Gastroesophageal sphincter (tissue), 3 donors: ENCODE results near the gene MBNL1.

Experiments
- CTCF ChIP-seq, 4 experiments: fragments of 200-600 bp in 2 of 4; fragments of 450-650 bp in 2 of 4; sonication (generic) in 1 of 4; IDR thresholded peaks; one replicate each; pipeline ENCODE4 v1.5.1; 2017 to 2019; ENCODE audit warnings: antibody characterized with exemption in 4 of 4, mild to moderate bottlenecking in 2 of 4, moderate library complexity in 2 of 4
- EP300 ChIP-seq: sonication (generic); formaldehyde crosslinking; IDR thresholded peaks from one replicate; pipeline ENCODE4 v1.6.1; 2017; ENCODE audit warnings: antibody characterized with exemption, mild to moderate bottlenecking
- POLR2A ChIP-seq, 2 donors: fragments of 450-650 bp; IDR thresholded peaks; one replicate each; pipeline ENCODE4 v1.6.1; 2017; ENCODE audit warnings: antibody characterized with exemption in 2 of 2, mild to moderate bottlenecking in 2 of 2, moderate library complexity in 1 of 2
- POLR2AphosphoS5 ChIP-seq: sonication (generic); formaldehyde crosslinking; IDR thresholded peaks from one replicate; pipeline ENCODE4 v1.6.1; 2017; ENCODE audit warnings: antibody characterized with exemption

GRCh38 chr3:152428577-152428976 is 159.8 kb downstream of the MBNL1 start:
- no peak for TF ChIP-seq CTCF (IDR thresholded peaks at IDR 0.05)
- TF ChIP-seq POLR2AphosphoS5, result no peak
- no peak for TF ChIP-seq POLR2A (IDR thresholded peaks at IDR 0.05)
- no peak for TF ChIP-seq EP300
